Measurements from ENCODE around the gene OAS3. TPM values are rescaled to one million over a fixed set of nuclear protein-coding genes. Genes with fewer than 3 reads are reported as not detected.

OAS3 gene
- total RNA-seq, 1 donor from 2014 or later: 26.4 TPM

- Histone ChIP-seq H3K27me3 (ENCODE audit: control insufficient read depth, insufficient read depth, low read length) (no peaks in the 10 kb centered on the region), H3K4me3 (ENCODE audit: low read depth, low read length) (no peak overlapping the region), H3K36me3 (ENCODE audit: control insufficient read depth, insufficient read depth, low read length) (no peaks in the 10 kb centered on the region)
- TF ChIP-seq CTCF (IDR thresholded peaks at IDR 0.05; ENCODE audit: insufficient read depth, low read length, poor library complexity, severe bottlenecking): no peak
- no peak for DNase-seq (ENCODE audit: low read depth)
Measured at GRCh38 chr12:112944024-112944690, 5.9 kb downstream of the OAS3 start.

GRCh38 chr12:112945515-112945914, 7.2 kb downstream of the OAS3 start:
- no peaks in the 10 kb centered on the region for H3K27me3 ChIP-seq (ENCODE audit: control insufficient read depth, insufficient read depth, low read length)
- no peak overlapping the region for H3K4me3 ChIP-seq (ENCODE audit: low read depth, low read length)
- no peaks in the 10 kb centered on the region for H3K36me3 ChIP-seq (ENCODE audit: control insufficient read depth, insufficient read depth, low read length)
- DNase-seq (ENCODE audit: low read depth): no peak
- TF ChIP-seq CTCF (IDR thresholded peaks at IDR 0.05; ENCODE audit: insufficient read depth, low read length, poor library complexity, severe bottlenecking): no peak

GRCh38 chr12:112946236-112947000, 8.1 kb downstream of the OAS3 start:
- no peak overlapping the region for H3K4me3 ChIP-seq (ENCODE audit: low read depth, low read length)
- no peaks in the 10 kb centered on the region for H3K27me3 ChIP-seq (ENCODE audit: control insufficient read depth, insufficient read depth, low read length)
- H3K36me3 ChIP-seq (ENCODE audit: control insufficient read depth, insufficient read depth, low read length): no peaks in the 10 kb centered on the region
- TF ChIP-seq CTCF (IDR thresholded peaks at IDR 0.05; ENCODE audit: insufficient read depth, low read length, poor library complexity, severe bottlenecking): no peak
- no peak for DNase-seq (ENCODE audit: low read depth)

DNA sequence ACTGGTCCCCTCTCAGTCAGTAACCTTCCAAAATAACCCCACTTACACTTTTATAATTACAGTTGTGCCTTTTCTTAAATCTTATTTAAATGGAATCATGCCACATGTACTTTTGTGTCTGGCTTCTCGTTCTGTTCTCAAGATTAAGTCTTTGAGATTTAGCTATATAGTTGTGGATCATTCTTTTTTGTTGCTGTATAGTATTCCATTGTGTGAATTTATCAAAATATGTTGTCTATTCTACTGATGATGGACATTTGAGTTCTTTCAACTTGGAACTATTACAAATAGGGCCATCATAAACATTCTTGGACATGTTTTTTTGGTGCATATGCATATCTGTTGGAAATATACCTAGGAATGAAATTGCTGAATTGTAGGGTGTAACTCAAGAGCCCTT, 9.0 kb downstream of the OAS3 start:
- Histone ChIP-seq H3K27me3 (ENCODE audit: control insufficient read depth, insufficient read depth, low read length) (no peaks in the 10 kb centered on the region), H3K4me3 (ENCODE audit: low read depth, low read length) (no peak overlapping the region), H3K36me3 (ENCODE audit: control insufficient read depth, insufficient read depth, low read length) (no peaks in the 10 kb centered on the region)
- no peak for DNase-seq (ENCODE audit: low read depth)
- no peak for TF ChIP-seq CTCF (IDR thresholded peaks at IDR 0.05; ENCODE audit: insufficient read depth, low read length, poor library complexity, severe bottlenecking)

- no peak for DNase-seq (ENCODE audit: low read depth)
- TF ChIP-seq CTCF (IDR thresholded peaks at IDR 0.05; ENCODE audit: insufficient read depth, low read length, poor library complexity, severe bottlenecking): no peak
- no peaks in the 10 kb centered on the region for H3K27me3 ChIP-seq (ENCODE audit: control insufficient read depth, insufficient read depth, low read length)
- H3K36me3 ChIP-seq (ENCODE audit: control insufficient read depth, insufficient read depth, low read length): no peaks in the 10 kb centered on the region
- H3K4me3 ChIP-seq (ENCODE audit: low read depth, low read length): no peak overlapping the region
Measured at GRCh38 chr12:112947761-112948160, 9.5 kb downstream of the OAS3 start.
